ENCODE data around the gene STXBP5. TPM values are rescaled to one million over a fixed set of nuclear protein-coding genes. Genes with fewer than 3 reads are reported as not detected.
A peak's percentile ranks its signal among the peaks of the same experiment; 100 is the strongest.

Gene STXBP5
- polyA plus RNA-seq, 1 experiment, result 21.0 TPM

- H3K4me3 ChIP-seq (ENCODE audit: low read depth, low read length), result no peak overlapping the region
- H3K36me3 ChIP-seq (ENCODE audit: control insufficient read depth, insufficient read depth, low read length), result no peaks in the 10 kb centered on the region; the same call in none of the 2 replicates
- CTCF ChIA-PET, result interaction anchor here (0.6 kb wide), 1 partner anchor 13 kb away, joined by 4 read pairs; no protein-coding TSS in a partner anchor
- DNase-seq (ENCODE audit: low read depth), result no peak
- POLR2A ChIA-PET, result no interaction called here
- H3K27me3 ChIP-seq (ENCODE audit: control insufficient read depth, insufficient read depth, low read length), result no peaks in the 10 kb centered on the region
- no peak for TF ChIP-seq CTCF (IDR thresholded peaks at IDR 0.05; ENCODE audit: insufficient read depth, low read depth, low read length)
Measured at GRCh38 chr6:147274012-147274411, 69.8 kb downstream of the STXBP5 start.

GRCh38 chr6:147274776-147275175 lies 70.6 kb downstream of the STXBP5 start:
- ChIA-PET CTCF (no interaction called here), POLR2A (no interaction called here)
- H3K36me3 ChIP-seq (ENCODE audit: control insufficient read depth, insufficient read depth, low read length), result no peaks in the 10 kb centered on the region; the same call in none of the 2 replicates
- H3K27me3 ChIP-seq (ENCODE audit: control insufficient read depth, insufficient read depth, low read length), result no peaks in the 10 kb centered on the region
- DNase-seq (ENCODE audit: low read depth), result no peak
- no peak overlapping the region for H3K4me3 ChIP-seq (ENCODE audit: low read depth, low read length)
- TF ChIP-seq CTCF (IDR thresholded peaks at IDR 0.05; ENCODE audit: insufficient read depth, low read depth, low read length), result no peak

- ChIA-PET POLR2A (no interaction called here), CTCF (no interaction called here)
- DNase-seq (ENCODE audit: low read depth), result no peak
- Histone ChIP-seq H3K36me3 (ENCODE audit: control insufficient read depth, insufficient read depth, low read length) (no peaks in the 10 kb centered on the region), H3K27me3 (ENCODE audit: control insufficient read depth, insufficient read depth, low read length) (no peaks in the 10 kb centered on the region), H3K4me3 (ENCODE audit: low read depth, low read length) (no peak overlapping the region)
- no peak for TF ChIP-seq CTCF (IDR thresholded peaks at IDR 0.05; ENCODE audit: insufficient read depth, low read depth, low read length)
Measured at GRCh38 chr6:147278891-147279290, 74.7 kb downstream of the STXBP5 start.

- H3K27me3 ChIP-seq (ENCODE audit: control insufficient read depth, insufficient read depth, low read length), result no peaks in the 10 kb centered on the region
Measured at GRCh38 chr6:147279427-147279826, 75.2 kb downstream of the STXBP5 start.

GRCh38 chr6:147281895-147282565 lies 77.8 kb downstream of the STXBP5 start:
- Histone ChIP-seq H3K4me3 (ENCODE audit: low read depth, low read length) (no peak overlapping the region), H3K36me3 (ENCODE audit: control insufficient read depth, insufficient read depth, low read length) (no peaks in the 10 kb centered on the region), H3K27me3 (ENCODE audit: control insufficient read depth, insufficient read depth, low read length) (no peaks in the 10 kb centered on the region)
- no peak for TF ChIP-seq CTCF (IDR thresholded peaks at IDR 0.05; ENCODE audit: insufficient read depth, low read depth, low read length)
- POLR2A ChIA-PET, result no interaction called here
- DNase-seq (ENCODE audit: low read depth), result no peak
- CTCF ChIA-PET, result interaction anchor here (1.2 to 1.3 kb wide), 2 partner anchors 371 to 424 kb away, joined by 3 read pairs; no protein-coding TSS in a partner anchor

More at GRCh38 chr6:147279427-147279826, 75.2 kb downstream of the STXBP5 start:
- no peaks in the 10 kb centered on the region for H3K36me3 ChIP-seq (ENCODE audit: control insufficient read depth, insufficient read depth, low read length)
- CTCF ChIA-PET, result no interaction called here
- peak; percentile 26 for DNase-seq (ENCODE audit: low read depth)
- H3K4me3 ChIP-seq (ENCODE audit: low read depth, low read length), result no peak overlapping the region
- no peak for TF ChIP-seq CTCF (IDR thresholded peaks at IDR 0.05; ENCODE audit: insufficient read depth, low read depth, low read length)
- POLR2A ChIA-PET, result no interaction called here
